GM19193 (cell line): ENCODE results near the gene COL4A2.

Experiments used
- POLR2A ChIP-seq: IDR thresholded peaks from 4 replicates; pipeline ENCODE4 v1.6.1; 2011; ENCODE audit not compliant: insufficient read depth, insufficient read length; ENCODE audit errors: extremely low read depth

COL4A2 gene

DNA sequence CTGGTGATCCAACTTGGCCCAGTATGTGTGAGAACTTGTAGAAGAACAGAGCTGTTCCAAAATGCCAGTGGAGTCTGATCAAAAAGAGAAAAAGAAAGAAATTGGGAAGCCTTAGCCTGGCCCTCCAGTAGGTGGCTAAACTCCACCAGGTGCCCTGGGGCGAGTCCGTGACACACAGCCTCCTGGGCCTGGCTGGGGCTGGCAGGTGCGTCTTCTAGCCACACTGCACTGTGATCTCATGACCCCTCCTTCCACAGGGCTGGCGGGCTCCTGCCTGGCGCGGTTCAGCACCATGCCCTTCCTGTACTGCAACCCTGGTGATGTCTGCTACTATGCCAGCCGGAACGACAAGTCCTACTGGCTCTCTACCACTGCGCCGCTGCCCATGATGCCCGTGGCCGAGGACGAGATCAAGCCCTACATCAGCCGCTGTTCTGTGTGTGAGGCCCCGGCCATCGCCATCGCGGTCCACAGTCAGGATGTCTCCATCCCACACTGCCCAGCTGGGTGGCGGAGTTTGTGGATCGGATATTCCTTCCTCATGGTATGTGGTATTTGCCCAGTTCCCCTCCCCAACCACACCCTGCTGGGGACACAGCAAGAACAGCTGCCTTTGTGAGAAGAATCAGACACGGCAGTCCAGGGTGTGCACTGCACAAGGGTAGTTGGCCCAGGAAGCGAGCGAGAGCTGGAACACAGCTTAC is 200.7 kb downstream of the COL4A2 start:
- no peak for TF ChIP-seq POLR2A

DNA sequence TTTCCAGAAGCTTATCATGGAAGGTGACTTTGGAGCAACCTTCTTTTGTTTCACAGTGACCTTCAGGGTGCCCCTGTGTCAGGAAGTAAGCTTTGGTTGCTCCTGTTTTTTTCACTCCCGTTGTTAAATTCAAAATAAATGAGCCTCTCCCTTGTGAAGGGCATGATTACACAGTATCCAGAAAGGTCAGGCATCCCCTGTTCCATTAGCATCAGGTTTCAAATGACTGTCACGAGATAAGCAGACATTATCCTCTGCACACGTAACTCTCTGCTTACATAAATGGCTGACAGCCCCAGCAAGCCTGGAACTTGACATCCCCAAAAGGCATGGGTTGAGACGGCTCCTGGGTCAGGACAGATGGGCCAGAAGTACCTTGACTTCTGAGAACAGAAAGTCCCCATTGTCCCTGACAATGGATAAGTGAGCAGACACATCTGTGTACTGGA is 202.4 kb downstream of the COL4A2 start:
- no peak for TF ChIP-seq POLR2A

DNA sequence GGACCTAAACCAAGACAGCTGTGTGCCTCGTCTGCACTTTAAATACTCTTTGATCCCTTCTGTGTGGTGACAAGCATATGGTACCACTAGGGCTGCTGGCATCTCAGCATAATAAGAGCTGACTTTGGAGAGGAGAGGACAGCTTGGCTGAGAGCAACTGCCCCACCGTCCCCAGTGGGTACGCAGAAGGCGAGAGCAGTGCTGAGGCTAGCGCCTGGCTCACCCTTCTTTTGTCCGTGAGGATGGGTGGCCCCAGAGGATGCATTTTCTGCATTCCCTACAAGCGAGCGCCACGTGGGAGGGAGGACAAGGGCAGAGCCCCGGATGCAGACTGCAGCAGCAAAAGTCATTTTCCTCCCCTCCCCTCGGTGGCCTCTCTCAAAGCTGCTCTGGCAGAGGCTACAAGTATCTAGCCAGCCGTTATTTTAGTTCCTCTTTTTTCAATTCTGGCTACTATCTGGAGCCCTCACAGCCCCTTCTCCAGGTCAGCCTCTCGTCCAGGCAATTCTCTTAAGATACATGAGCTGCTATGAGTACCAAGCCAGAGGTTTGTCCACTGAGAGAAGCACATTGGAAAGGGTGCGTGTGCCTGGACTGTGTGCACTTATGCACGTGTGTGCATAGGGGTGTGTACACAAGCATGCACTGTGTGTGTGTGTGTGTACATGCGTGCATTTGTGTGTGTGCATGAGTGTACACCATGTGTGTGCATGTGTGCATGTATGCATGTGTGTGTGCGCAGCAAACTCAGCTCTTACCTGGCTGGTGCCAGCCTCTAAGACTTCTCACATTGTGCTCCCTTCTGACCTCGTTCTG is 203.1 kb downstream of the COL4A2 start:
- no peak for TF ChIP-seq POLR2A

DNA sequence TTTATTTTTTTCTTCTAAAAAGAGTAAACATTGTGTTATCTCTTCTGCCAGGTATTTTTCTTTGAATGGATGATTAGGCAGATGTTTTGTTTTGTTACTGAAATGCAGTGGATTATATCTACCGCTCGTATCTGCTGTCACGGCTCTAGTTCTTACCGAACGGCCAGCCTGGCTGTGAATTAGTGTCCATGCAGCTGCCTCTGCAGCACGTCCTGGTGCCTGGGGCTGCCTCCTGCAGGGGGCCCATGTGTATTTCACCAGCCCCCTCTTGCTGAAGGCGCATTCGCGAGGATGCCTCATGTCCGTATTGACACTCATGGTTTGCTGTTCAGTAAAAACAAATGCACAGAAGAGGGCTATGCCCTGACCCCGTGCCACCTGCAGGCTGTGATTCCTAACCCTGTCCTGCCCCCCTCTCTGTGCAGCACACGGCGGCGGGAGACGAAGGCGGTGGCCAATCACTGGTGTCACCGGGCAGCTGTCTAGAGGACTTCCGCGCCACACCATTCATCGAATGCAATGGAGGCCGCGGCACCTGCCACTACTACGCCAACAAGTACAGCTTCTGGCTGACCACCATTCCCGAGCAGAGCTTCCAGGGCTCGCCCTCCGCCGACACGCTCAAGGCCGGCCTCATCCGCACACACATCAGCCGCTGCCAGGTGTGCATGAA is 204.6 kb downstream of the COL4A2 start:
- no peak for TF ChIP-seq POLR2A

DNA sequence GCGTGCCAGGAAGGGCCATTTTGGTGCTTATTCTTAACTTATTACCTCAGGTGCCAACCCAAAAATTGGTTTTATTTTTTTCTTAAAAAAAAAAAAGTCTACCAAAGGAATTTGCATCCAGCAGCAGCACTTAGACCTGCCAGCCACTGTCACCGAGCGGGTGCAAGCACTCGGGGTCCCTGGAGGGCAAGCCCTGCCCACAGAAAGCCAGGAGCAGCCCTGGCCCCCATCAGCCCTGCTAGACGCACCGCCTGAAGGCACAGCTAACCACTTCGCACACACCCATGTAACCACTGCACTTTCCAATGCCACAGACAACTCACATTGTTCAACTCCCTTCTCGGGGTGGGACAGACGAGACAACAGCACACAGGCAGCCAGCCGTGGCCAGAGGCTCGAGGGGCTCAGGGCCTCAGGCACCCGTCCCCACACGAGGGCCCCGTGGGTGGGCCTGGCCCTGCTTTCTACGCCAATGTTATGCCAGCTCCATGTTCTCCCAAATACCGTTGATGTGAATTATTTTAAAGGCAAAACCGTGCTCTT is 205.2 kb downstream of the COL4A2 start:
- TF ChIP-seq POLR2A, result no peak

DNA sequence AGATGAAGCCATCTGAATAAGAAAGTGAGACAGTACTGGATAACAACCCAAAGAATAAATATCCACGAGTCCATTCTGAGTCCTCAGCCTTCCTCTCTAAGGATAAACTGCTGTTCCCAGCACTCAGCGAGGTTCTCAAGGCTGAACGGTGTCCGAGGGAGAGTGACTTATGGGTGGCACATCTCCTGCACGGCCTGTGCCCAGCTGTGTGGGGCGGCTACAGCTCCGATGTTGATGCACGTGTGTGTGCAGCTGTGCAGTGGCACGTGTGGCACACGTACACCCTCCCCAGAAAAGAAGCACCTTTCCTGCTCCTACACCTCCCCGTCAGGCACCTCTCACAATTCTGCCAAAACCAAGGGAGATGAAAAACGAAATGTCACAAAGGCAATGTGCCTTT is 209.4 kb downstream of the COL4A2 start:
- TF ChIP-seq POLR2A, result no peak

DNA sequence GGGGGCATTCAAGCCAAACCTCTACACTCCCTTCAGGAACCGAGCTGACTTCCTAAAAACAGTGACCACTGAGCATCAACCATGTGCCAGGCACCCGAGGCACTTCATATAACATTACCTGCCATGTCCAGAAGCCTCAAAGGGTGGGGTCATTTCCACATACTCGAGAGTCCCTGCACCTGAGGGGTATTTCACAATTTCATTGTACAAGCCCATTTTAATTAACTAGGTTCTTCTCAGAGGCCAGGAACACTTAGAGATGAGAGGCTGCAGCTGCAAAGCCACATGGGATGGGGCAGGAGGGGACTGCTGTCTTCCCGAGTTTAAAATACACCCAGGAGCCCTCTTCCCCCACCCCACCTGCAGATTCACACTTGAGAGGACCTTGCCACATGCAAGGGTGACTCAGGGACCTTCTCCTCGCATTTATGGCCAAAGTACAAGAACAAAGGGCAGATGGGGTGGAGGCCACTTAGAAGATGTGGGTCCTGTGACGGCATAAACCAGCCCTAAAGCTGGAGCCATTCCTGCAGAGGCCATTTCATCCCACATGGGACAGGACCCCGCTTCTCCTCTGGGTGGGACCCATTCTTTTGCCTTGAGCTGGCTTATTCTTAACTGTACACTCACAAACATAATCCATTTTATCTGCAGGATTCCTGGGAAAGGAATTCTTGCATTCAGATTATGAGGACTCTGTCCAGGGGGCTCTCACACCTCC is 210.6 kb downstream of the COL4A2 start:
- TF ChIP-seq POLR2A, result no peak

DNA sequence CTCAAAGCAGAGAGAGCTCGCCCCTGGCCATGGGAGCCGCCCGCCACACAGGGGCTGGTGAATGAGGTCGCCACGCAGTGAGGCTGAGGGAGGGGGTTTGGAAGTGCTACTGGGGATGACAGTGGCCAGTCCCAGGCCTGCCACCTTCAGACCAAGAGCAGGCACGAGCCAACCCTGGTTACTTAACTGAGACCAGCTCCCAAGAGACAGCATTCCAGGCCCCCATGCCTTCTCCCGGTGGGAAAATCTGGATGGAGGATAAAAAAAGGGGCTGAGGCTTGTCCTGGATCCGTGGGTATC is 211.1 kb downstream of the COL4A2 start:
- no peak for TF ChIP-seq POLR2A

DNA sequence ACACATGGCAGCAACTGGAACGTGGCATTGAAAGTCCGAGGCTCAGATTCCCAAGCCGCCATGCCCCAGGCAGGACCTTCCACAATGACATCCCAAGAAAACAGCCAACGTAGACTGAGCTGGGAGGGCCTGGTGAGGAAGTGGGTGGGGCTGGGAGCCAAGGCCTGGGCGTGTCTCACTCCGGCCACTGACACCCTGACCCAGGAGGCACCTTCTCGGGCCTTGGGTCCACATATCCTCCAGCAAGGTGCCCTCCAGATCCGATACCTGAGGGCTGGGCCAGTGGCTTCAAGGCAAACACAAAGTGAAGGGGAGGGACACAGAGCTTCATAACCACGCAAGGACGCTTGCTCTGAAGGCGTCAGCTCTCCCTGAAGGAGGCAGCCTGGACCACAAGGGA is 211.5 kb downstream of the COL4A2 start:
- no peak for TF ChIP-seq POLR2A

DNA sequence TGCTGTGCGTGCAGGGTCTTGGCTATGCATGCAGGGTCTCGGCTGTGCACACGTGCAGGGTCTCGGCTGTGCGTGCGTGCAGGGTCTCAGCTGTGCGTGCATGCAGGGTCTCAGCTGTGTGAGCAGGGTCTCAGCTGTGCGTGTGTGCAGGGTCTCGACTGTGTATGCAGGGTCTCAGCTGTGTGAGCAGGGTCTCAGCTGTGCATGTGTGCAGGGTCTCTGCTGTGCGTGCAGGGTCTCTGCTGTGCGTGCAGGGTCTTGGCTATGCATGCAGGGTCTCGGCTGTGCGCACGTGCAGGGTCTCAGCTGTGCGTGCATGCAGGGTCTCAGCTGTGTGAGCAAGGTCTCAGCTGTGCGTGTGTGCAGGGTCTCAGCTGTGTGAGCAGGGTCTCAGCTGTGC is 212.0 kb downstream of the COL4A2 start:
- TF ChIP-seq POLR2A, result no peak

DNA sequence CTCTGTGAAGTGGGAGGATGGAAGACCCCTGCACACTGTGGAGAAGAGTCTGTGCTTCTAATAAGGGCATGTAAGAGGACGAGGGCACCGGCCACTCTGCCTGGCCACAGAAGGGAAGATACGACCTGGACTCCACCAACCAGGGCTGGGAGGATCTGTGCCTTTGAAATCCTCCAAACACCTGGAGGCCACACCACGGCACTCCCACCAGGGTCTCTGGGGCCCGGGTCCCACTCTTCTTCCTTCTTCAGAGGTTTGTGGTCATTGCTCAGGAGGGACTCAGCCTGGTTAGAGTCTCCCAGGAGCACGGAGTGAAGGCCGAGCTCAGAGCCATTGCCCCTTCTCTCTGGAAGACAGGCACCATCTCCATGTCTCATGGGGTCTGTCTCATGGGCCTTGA is 212.4 kb downstream of the COL4A2 start:
- no peak for TF ChIP-seq POLR2A

DNA sequence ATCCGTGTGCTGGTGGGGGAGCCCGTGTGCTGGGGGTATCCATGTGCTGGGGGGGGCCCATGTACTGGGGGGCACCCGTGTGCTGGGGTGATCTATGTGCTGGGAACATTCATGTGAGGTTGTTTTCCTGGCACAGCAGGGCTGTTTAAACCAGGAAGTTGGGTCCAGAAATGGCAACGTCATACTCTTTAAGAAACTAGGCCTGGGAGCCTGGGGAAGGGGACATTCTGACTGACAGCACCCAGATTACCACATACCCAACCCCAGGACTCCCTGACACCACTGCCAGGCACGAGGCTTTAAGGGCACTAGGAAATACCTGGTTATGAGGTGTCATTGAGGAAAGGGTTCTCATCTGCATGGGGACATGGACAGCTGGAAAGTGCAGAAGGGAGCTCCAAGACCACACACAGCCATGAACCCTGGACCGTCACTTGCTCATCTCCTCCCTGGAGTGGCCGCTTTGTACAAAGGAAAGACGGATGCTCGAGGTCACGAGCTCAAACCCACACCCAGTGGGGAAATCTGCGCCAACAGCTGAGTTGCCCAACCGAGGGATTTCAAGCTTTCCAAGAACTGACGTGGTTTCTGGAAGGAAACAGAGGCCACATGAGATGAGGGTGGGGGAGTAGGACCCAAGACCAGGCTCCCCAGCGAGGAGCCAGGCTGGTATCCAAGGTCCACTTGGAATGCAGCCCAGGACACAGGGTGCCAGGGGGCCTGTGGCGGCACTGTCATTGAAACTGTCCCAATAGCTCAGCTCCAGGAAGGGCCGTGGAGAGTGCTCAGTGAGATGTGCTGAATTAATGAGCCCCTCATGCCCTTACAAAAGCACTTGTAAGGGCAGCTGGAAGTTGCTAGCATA is 213.6 kb downstream of the COL4A2 start:
- TF ChIP-seq POLR2A, result no peak

DNA sequence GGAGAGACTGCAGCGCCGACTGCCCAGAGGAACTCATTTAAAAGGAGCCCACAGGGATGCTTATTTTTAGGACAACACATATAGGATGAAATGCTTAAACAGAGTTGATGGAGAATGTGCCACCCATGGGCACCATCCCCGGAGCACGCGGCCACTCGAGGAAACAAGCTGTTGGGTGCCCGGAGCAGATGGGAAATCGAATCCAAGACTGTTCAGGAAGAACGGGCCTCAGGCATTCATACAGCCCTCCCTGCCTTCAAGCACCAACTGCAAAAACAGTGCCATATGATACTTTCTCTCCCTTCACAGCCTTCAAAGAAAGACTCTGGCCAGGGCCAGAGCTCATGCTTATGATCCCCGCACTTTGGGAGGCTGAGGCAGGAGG is 214.2 kb downstream of the COL4A2 start:
- TF ChIP-seq POLR2A, result no peak

DNA sequence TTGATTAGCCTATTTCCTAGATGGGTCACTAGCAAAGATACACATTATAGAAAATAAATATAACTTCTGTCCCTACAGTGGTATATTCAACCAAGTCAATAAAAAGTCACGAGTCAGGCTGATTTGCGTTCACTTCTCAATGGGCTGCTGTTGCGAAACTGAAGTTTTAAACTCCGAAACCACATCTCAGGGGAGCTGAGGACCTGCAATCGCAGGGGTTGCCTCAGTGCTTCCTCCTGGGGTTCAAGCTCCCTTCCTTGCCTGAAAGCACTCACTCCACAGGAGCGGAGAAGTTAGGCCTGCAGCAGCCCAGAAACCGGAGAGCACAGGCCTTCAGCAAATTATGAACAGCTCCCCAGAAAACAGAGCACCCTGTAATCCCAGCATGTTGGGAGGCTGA is 214.9 kb downstream of the COL4A2 start:
- TF ChIP-seq POLR2A, result no peak
